Pons (tissue), 1 donor: ENCODE data around the gene CACNA1S.

Source experiments
- DNase-seq: peaks from one replicate; pipeline ENCODE4 v3.0.0-alpha.2; 2016; ENCODE audit warnings: low spot score

The CACNA1S gene

DNA sequence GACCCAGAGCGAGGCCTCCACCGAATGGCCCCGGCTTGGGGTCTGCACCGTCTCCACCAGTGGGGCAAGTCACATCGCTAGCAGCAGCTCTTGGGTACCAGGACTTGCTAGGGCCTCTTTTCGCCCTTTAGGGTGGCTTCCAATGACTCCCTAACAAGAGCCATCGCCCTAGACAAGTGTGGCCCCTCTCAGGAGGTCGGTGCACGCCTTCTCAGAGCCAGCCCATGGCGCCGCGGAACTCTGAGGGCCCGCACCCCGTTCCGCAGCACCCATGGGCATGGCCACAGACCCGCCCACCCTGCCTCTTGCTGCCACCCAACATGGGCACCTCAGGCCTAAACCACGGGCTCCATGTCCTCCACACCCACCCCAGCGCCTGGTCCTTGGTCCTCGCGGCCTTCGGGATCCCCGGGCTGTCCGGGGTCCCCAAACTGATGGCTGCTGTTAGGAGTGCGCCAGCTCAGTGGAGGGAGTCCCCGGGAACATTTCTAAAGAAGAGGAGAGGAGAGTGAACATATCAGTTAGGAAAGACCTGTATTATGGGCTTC is 3.2 kb upstream of the CACNA1S start:
- DNase-seq: no peak

DNA sequence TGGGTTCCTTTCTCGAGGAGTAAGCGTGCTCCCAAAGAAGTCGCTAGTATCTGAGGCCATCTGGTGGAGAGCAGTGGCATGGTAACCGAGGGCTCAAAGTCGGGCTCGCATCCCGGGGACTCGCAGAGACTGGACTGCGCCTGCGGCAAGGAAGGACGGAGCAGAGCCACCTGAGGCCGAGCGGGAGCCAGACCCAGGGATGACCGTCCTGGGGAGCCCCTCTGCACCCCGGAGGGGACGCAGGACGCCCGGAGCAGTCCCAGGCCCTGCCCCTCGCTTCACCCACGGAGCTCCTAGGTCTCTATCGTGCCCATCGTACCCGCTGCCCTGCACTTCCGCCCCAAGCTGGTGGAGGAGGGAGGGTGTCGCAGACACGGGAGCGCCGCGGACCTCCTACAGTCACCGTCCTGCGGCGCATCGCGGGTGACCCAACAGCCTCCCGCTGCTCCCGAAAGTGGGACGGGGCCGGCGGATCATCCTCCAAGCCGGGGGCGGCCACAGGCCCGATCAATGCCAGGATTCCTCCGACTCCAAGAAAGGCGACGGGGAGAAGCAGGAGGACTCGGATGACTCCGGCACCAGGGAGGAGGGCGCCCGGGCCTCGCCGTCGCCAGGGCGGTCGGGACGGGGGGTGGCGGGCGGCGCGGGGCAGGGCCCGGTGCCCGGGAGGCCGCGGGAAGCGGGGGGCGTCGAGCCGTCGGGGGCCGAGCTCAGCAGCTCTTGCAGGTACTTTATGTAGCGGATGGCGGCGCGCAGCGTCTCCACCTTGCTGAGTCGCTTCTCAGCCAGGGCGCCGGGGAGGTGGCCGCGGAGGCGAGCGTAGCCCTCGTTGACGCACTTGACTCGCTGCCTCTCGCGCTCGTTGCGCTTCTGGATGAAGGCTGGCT is 2.3 kb upstream of the CACNA1S start:
- peak; percentile 87 for DNase-seq

DNA sequence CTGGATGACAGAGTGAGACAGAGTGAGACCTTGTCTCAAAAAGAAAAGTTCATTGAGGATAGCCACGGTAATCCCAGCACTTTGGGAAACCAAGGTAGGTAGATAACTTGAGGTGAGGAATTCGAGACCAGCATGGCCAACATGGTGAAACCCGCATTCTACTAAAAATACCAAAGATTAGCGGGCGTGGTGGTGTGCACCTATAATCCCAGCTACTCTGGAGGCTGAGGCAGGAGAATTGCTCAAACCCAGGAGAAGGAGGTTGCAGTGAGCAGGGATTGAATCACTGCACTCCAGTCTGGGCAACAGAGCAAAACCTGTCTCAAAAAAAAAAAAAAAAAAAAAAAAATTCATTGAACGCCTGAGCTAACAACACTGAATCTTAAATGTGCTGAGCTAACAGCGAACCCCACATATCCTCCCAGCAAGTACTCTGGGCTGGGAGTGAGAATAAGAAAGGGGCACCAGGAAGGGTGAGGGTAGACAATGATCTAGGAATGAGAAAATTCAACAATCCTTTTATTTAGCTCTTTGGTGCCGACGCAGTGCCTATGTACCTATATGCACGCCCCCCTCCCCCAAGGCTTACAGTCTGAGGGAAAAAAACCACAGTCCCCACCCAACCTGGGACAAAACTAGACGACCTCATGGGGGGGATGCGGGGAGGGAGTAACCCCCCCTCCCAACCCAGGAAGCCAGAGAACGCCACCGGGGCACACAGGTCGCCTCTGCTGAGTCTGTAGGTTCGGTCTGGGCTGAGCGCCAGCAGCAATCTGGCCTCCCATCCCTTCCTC is 1.4 kb upstream of the CACNA1S start:
- no peak for DNase-seq

- DNase-seq: no peak
Measured at GRCh38 chr1:201112926-201113325, 700 bp upstream of the CACNA1S start.

- DNase-seq: no peak
Measured at GRCh38 chr1:201111672-201112071, 554 bp downstream of the CACNA1S start.

DNA sequence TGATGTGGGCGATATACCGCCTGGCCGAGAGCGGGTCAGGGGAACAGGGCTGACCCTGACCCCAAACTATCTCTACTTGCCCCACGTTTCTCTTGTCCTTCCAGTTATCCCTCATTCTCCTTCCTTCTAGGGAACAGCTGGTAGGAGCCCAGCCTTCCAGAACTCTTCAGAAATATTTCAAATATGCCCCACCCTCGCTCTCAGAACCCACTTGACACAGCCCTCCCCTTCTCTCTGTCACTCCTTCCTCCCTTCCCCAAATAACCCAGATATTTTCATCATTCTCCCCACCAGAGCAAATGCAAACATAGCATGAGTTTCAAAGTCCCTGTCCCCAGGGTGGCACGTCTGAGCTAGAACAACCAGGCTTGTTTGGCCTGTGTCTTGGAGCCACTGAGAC is 1.1 kb downstream of the CACNA1S start:
- DNase-seq: no peak

- no peak for DNase-seq
Measured at GRCh38 chr1:201110616-201111015, 1.6 kb downstream of the CACNA1S start.

DNA sequence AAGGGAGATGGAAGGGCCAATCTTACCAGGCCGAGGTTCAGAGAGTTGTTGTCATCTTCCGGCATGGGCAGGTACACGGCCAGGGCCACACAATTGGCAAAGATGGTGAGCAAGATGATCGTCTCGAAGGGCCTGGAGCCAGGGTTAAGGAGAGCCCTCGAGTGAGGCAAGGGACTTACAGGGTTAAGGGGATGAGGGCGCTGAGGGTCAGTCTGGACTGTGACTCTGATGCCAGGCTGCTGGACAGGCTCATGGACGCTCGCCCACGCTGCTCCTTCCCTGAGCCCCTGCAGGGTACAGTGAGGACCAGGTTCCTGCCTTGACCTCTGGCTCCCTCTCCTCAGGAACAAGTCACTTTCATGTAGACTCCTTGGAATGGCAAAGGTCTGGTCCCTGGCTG is 2.1 kb downstream of the CACNA1S start:
- no peak for DNase-seq

- no peak for DNase-seq
Measured at GRCh38 chr1:201109651-201110050, 2.6 kb downstream of the CACNA1S start.

DNA sequence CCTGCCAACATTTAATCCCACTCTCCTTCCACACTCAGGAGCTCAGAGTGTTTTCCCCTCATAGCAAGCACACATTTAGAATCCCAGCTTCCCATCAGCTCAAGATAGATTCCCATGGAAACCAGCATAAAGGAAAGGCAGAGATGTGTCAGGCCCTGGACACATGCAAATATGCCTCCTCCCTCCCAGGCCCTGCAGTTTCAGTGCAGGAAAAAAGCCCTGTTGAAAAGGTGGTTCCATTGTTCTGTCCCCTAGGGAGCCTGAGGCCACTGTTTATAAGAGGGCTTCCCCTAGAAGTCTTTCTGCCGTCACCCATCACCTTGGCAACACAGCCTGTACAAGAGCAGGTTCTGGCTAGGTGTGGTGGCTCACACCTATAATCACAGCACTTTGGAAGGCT is 3.6 kb downstream of the CACNA1S start:
- DNase-seq: no peak

DNA sequence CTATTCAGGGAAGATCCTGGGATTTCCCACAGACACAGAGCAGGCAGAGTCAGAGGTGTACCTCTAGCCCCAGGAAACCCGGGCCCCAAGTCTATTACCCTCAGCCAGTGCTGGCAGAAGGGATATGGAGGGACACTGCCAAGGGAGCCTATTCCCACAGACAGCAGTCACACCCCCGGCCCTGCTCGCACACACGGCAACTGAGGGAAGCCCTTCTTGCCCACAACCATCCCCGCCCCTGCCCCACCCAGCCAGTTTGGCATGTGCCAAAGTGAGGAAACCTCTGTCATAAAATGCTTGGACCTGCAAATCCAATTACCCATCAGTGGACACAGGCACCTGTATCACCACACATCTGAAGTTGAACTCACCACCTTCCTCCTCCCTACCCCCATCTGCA is 6.5 kb downstream of the CACNA1S start:
- no peak for DNase-seq

DNA sequence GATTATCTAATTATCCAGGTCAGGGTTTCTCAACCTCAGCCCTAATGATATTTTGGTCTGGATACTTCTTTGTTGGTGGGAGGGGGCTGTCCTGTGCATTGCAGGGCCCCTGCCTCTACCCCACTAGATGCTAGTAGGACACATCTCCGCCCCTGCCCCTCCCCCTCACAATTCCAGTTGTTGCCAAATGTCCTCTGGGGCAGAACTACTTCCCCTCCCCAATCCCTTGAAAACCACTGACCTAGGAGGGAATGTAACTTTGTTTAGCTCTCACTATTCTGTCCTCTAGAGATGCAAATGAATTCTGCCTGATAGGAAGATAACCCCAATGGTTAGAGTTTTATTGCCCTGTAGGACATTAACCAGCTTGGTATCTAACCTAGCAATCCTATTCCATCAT is 8.1 kb downstream of the CACNA1S start:
- DNase-seq: no peak

DNA sequence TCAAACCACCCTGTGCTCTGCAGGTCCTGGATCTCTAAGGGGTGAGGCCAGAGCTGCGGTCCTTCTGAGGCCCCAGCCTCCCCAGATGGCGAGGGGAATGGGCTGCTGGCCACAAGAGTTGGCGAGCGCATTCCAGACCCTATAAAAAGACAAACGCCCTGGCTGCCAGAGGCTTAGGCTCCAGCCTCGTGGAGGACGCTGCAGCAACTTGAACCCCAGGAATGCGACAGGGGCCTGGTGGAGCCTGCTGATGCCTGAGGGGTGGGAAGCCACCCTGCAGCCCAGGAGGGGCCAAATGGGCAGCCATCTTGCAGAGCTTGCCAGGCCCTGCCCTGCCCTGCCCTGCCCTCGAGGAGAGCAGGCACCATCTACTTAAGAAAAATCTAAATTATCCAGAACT is 8.6 kb downstream of the CACNA1S start:
- DNase-seq: no peak

- no peak for DNase-seq
Measured at GRCh38 chr1:201100169-201100930, 11.9 kb downstream of the CACNA1S start.

GRCh38 chr1:201098992-201099677 is 13.1 kb downstream of the CACNA1S start:
- no peak for DNase-seq

GRCh38 chr1:201096977-201097856 is 15.0 kb downstream of the CACNA1S start:
- no peak for DNase-seq

- peak; percentile 2 for DNase-seq
Measured at GRCh38 chr1:201096041-201096461, 16.2 kb downstream of the CACNA1S start.

GRCh38 chr1:201095581-201095980 is 16.6 kb downstream of the CACNA1S start:
- peak; percentile 51 for DNase-seq

DNA sequence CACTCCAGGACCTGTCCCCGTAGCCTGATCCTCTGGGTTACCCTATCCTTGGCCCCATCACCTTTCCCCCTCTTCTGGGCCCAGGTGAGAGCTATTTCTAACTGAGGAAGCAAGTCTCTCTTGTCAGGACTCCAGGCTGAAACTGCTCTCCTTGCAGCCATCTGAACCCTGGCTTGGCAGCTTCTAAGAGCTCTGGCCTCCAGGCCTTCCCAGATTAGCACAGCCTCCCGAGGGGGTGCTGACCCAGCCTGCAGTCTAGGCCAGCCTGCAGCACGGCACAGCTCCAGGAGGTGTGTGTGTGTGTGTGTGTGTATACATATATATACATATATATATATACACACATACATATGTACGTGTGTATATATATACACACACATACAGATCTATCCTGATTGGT is 17.4 kb downstream of the CACNA1S start:
- no peak for DNase-seq

- no peak for DNase-seq
Measured at GRCh38 chr1:201093962-201094361, 18.3 kb downstream of the CACNA1S start.

GRCh38 chr1:201093561-201093960 is 18.7 kb downstream of the CACNA1S start:
- no peak for DNase-seq
